OCI-LY3 (cell line): Measurements from ENCODE around the gene TUG1.

Experiments used
- H2AFZ ChIP-seq: fragments of 200-600, 300-600 bp; shearing (Covaris generic); 2 replicates; pipeline ENCODE4 v1.6.0; 2014; ENCODE audit warnings: antibody characterized with exemption, low read depth, low read length
- H3K27ac ChIP-seq: fragments of 200-600, 300-600 bp; sonication (generic); 2 replicates; pipeline ENCODE4 v1.5.1; 2014; ENCODE audit warnings: mild to moderate bottlenecking, low read length, moderate library complexity, mixed read lengths
- H3K27me3 ChIP-seq: fragments of 200-600, 300-600 bp; sonication (generic); 2 replicates; pipeline ENCODE4 v1.6.1; 2014; ENCODE audit warnings: low read depth, low read length, mixed read lengths
- H3K36me3 ChIP-seq: fragments of 200-600, 300-600 bp; sonication (generic); replicated peaks from 2 replicates; pipeline ENCODE3; 2014; ENCODE audit warnings: low read depth, low read length, mixed read lengths
- H3K4me1 ChIP-seq: fragments of 300-600, 200-600 bp; sonication (generic); 2 replicates; pipeline ENCODE4 v1.6.1; 2014; ENCODE audit warnings: low read length, mixed read lengths
- H3K4me2 ChIP-seq: fragments of 200-600, 300-600 bp; sonication (generic); 2 replicates; pipeline ENCODE4 v1.6.1; 2014; ENCODE audit warnings: low read length, mixed read lengths
- H3K4me3 ChIP-seq: fragments of 300-600, 200-600 bp; sonication (generic); 2 replicates; pipeline ENCODE4 v1.5.1; 2014; ENCODE audit warnings: antibody characterized with exemption, mild to moderate bottlenecking, low read length, moderate library complexity
- H3K79me2 ChIP-seq: fragments of 300-600, 200-600 bp; shearing (Covaris generic); 2 replicates; pipeline ENCODE4 v1.6.1; 2014; ENCODE audit warnings: mild to moderate bottlenecking, low read length, mixed read lengths
- H3K9ac ChIP-seq: fragments of 300-600, 200-600 bp; shearing (Covaris generic); 2 replicates; pipeline ENCODE4 v1.6.0; 2014; ENCODE audit warnings: mild to moderate bottlenecking, low read length, moderate library complexity
- H3K9me3 ChIP-seq: fragments of 200-600, 300-600 bp; shearing (Covaris generic); 2 replicates; pipeline ENCODE4 v1.6.1; 2014; ENCODE audit warnings: low read length, mixed read lengths; ENCODE audit not compliant: insufficient read depth
- H4K20me1 ChIP-seq: fragments of 200-600, 300-600 bp; sonication (generic); 2 replicates; pipeline ENCODE4 v1.6.1; 2016; ENCODE audit warnings: low read length, mixed read lengths; ENCODE audit not compliant: insufficient read depth
- EZH2phosphoT487 ChIP-seq: fragments of 200-600 bp; shearing (Covaris generic); IDR thresholded peaks from 2 replicates; pipeline ENCODE4 v1.6.1; 2018; ENCODE audit warnings: antibody characterized with exemption, mixed run types, low read depth
- TF ChIP-seq, protein P1 (sequence below): fragments of 200-600, 300-600 bp; sonication (generic); IDR thresholded peaks from 2 replicates; pipeline ENCODE4 v1.5.1; 2014; ENCODE audit warnings: antibody characterized with exemption, low read length, low read depth

TUG1 gene

DNA sequence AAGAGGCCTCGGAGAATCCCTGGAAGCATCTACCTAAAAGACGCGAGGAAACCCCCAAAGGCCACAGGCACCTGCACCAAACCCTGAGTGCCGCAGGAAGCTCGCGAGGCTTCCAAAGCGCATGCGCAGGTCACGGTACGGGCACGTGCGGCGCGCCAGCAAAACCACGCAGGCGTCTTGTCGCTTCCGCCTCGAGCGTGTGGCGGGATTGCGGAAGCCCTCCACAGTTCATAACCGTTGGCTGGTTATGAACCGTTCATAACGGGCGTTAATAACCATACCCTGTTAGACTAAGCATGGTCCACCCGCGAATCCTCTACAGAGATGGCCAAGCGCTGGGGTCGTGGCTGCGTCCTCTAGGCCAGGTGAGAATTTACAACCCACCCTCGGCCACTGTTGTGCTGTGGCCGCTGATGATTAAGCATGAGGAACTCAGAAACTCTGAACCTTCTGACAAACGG, 46.9 kb upstream of the TUG1 start:
- H2AFZ ChIP-seq = no peak overlapping the region
- TF ChIP-seq, protein P1, sequence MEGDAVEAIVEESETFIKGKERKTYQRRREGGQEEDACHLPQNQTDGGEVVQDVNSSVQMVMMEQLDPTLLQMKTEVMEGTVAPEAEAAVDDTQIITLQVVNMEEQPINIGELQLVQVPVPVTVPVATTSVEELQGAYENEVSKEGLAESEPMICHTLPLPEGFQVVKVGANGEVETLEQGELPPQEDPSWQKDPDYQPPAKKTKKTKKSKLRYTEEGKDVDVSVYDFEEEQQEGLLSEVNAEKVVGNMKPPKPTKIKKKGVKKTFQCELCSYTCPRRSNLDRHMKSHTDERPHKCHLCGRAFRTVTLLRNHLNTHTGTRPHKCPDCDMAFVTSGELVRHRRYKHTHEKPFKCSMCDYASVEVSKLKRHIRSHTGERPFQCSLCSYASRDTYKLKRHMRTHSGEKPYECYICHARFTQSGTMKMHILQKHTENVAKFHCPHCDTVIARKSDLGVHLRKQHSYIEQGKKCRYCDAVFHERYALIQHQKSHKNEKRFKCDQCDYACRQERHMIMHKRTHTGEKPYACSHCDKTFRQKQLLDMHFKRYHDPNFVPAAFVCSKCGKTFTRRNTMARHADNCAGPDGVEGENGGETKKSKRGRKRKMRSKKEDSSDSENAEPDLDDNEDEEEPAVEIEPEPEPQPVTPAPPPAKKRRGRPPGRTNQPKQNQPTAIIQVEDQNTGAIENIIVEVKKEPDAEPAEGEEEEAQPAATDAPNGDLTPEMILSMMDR = no peak
- TF ChIP-seq EZH2phosphoT487 = no peak
- H3K27me3 ChIP-seq = no peaks in the 10 kb centered on the region
- no peaks in the 10 kb centered on the region for H3K79me2 ChIP-seq
- H3K4me3 ChIP-seq = no peak overlapping the region
- no peak overlapping the region for H3K4me2 ChIP-seq
- H3K4me1 ChIP-seq = no peaks in the 10 kb centered on the region
- peaks cover 3% of the 10 kb centered on the region for H3K36me3 ChIP-seq
- no peak overlapping the region for H3K27ac ChIP-seq
- H4K20me1 ChIP-seq = no peaks in the 10 kb centered on the region
- no peak overlapping the region for H3K9ac ChIP-seq
- H3K9me3 ChIP-seq = no peaks in the 10 kb centered on the region

- Histone ChIP-seq H3K27me3 (no peaks in the 10 kb centered on the region), H2AFZ (no peak overlapping the region), H3K4me1 (no peaks in the 10 kb centered on the region), H4K20me1 (no peaks in the 10 kb centered on the region), H3K4me3 (no peak overlapping the region), H3K79me2 (no peaks in the 10 kb centered on the region), H3K9ac (no peak overlapping the region), H3K27ac (no peak overlapping the region), H3K36me3 (peaks cover 14% of the 10 kb centered on the region), H3K4me2 (no peak overlapping the region), H3K9me3 (no peaks in the 10 kb centered on the region)
- TF ChIP-seq, protein P1 = no peak
- TF ChIP-seq EZH2phosphoT487 = no peak
Measured at GRCh38 chr22:30923168-30923900, 45.7 kb upstream of the TUG1 start.

GRCh38 chr22:30925667-30926066, 43.4 kb upstream of the TUG1 start:
- Histone ChIP-seq H3K36me3 (peaks cover 28% of the 10 kb centered on the region), H3K4me2 (no peak overlapping the region), H3K27me3 (no peaks in the 10 kb centered on the region), H3K9ac (no peak overlapping the region), H3K4me3 (no peak overlapping the region), H2AFZ (no peak overlapping the region), H4K20me1 (no peaks in the 10 kb centered on the region), H3K9me3 (no peaks in the 10 kb centered on the region), H3K4me1 (no peaks in the 10 kb centered on the region), H3K79me2 (no peaks in the 10 kb centered on the region), H3K27ac (no peak overlapping the region)
- TF ChIP-seq, protein P1 = no peak
- TF ChIP-seq EZH2phosphoT487 = no peak

DNA sequence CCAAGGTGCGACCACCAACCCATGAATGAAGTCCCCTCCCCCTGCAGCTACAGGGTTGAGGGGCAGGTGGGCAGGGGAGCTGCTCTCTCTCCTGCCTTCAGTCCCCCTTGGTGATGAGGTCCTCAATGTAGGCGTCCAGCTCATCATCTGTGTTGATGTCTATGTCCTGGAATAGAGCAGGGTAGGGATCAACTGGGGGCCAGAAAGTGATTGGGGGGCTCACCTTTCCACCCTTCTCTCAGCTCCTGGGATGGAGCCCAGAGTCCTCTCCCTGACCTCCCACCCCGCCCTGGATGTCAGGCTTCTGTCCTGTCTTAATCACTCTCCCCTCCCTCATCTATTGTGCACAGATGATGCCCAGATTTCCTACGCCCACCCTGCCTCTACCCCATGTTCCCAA, 42.4 kb upstream of the TUG1 start:
- Histone ChIP-seq H3K9ac (no peak overlapping the region), H3K27ac (no peak overlapping the region), H3K9me3 (no peaks in the 10 kb centered on the region), H3K27me3 (no peaks in the 10 kb centered on the region), H3K79me2 (no peaks in the 10 kb centered on the region), H2AFZ (no peak overlapping the region), H3K36me3 (peaks cover 37% of the 10 kb centered on the region), H3K4me2 (no peak overlapping the region), H3K4me3 (no peak overlapping the region), H4K20me1 (no peaks in the 10 kb centered on the region), H3K4me1 (no peaks in the 10 kb centered on the region)
- TF ChIP-seq, protein P1 = no peak
- TF ChIP-seq EZH2phosphoT487 = no peak
